HepG2 (cell line): ENCODE results near the gene TCF12. TPM values are rescaled to one million over a fixed set of nuclear protein-coding genes. Genes with fewer than 3 reads are reported as not detected.

ENCODE experiments used
- ATAC-seq: fragments of 200-7000 bp; cut with Tn5 transposase; 3 replicates; pipeline ENCODE4 v1.9.1; 2020; ENCODE audit warnings: mild to moderate bottlenecking, moderate library complexity
- BruUV-seq: library from RNA; stranded (reverse); fragments of 400-500 nt; replicated peaks from 2 replicates; lab custom pipeline; 2021; lab: Mats Ljungman, UMichigan
- CTCF ChIA-PET: fragments of 300-600 bp; formaldehyde crosslinking; extraction: SDS; loops from one replicate; lab custom pipeline; 2021; ENCODE audit warnings: low total read pairs, inconsistent platforms, low intra/inter-chr PET ratio; lab: Yijun Ruan, JAX
- POLR2A ChIA-PET: fragments of 350-600 bp; sonication (Branson Sonifier 250); formaldehyde crosslinking; loops from one replicate; lab custom pipeline; 2020; ENCODE audit warnings: antibody characterized with exemption, inconsistent platforms; lab: Yijun Ruan, JAX
- DNase-seq: peaks from one replicate; pipeline ENCODE4 v3.0.0-alpha.2; 2015; ENCODE audit warnings: low spot score
- FAIRE-seq: peaks from 3 replicates; lab custom pipeline; 2011; peaks lifted over from hg19 to GRCh38; lab: Jason Lieb, UNC
- H2AFZ ChIP-seq: one replicate; pipeline ENCODE4 v1.6.1; 2011; ENCODE audit warnings: low read length, inconsistent platforms
- H3K27ac ChIP-seq: fragments of 300-600 bp; 3 replicates; pipeline ENCODE4 v1.8.0; 2011; ENCODE audit warnings: mixed run types, mild to moderate bottlenecking, mixed read lengths, low read length, inconsistent platforms; ENCODE audit not compliant: insufficient read depth; ENCODE audit errors: extremely low read length
- H3K27me3 ChIP-seq, 2 experiments: fragments of 200-600 bp in 1 of 2; 2 replicates in 1 of 2; 3 replicates in 1 of 2; pipeline versions ENCODE4 v1.6.0 to v1.8.0; 2011; ENCODE audit warnings: low read length in 2 of 2, mild to moderate bottlenecking in 2 of 2, moderate library complexity in 2 of 2, inconsistent platforms in 1 of 2; ENCODE audit not compliant: insufficient read depth in 2 of 2, control insufficient read depth in 1 of 2
- H3K36me3 ChIP-seq, 2 experiments: fragments of 200-600 bp in 1 of 2; replicated peaks in 1 of 2; 2 replicates in 1 of 2; 3 replicates in 1 of 2; pipeline versions ENCODE4 v1.5.1 to v1.8.0; 2011; ENCODE audit warnings: low read length in 2 of 2, inconsistent platforms in 1 of 2; ENCODE audit not compliant: insufficient read depth in 2 of 2, control insufficient read depth in 1 of 2
- H3K4me1 ChIP-seq: 2 replicates; pipeline ENCODE4 v1.5.1; 2012; ENCODE audit warnings: low read length, inconsistent platforms; ENCODE audit not compliant: insufficient read depth
- H3K4me2 ChIP-seq: 2 replicates; pipeline ENCODE4 v1.6.0; 2011; ENCODE audit warnings: low read depth, low read length, inconsistent platforms
- H3K4me3 ChIP-seq, 3 experiments: fragments of 200-600 bp in 1 of 3; sonication (generic), shearing (Covaris generic) in 1 of 3; replicated peaks in 1 of 3; 2 replicates each; pipeline ENCODE4 v1.5.1; 2011 to 2016; ENCODE audit warnings: low read length in 3 of 3, inconsistent platforms in 2 of 3, low read depth in 2 of 3, mild to moderate bottlenecking in 2 of 3, control low read depth in 1 of 3, mixed read lengths in 1 of 3; ENCODE audit not compliant: insufficient read depth in 1 of 3
- H3K79me2 ChIP-seq: one replicate; pipeline ENCODE4 v1.6.1; 2011; ENCODE audit warnings: low read length, inconsistent platforms; ENCODE audit not compliant: insufficient read depth
- H3K9ac ChIP-seq: 2 replicates; pipeline ENCODE4 v1.6.0; 2011; ENCODE audit warnings: mild to moderate bottlenecking, low read depth, low read length, inconsistent platforms; ENCODE audit not compliant: insufficient read depth
- H3K9me3 ChIP-seq: 2 replicates; pipeline ENCODE4 v1.5.1; 2012; ENCODE audit warnings: mild to moderate bottlenecking, low read length
- H4K20me1 ChIP-seq: 2 replicates; pipeline ENCODE4 v1.6.0; 2011; ENCODE audit warnings: inconsistent platforms, mild to moderate bottlenecking, low read length, moderate library complexity; ENCODE audit not compliant: insufficient read depth
- BRCA1 ChIP-seq: sonication (generic); formaldehyde crosslinking; IDR thresholded peaks from 2 replicates; pipeline ENCODE4 v1.4.0; 2020; ENCODE audit warnings: missing genetic modification reagents
- HDAC6 ChIP-seq: fragments of 200-600 bp; sonication (generic); IDR thresholded peaks from 2 replicates; pipeline ENCODE4 v1.7.0; 2017; ENCODE audit warnings: mild to moderate bottlenecking, antibody characterized with exemption, low read length, low read depth
- JUND ChIP-seq: sonication (generic); formaldehyde crosslinking; IDR thresholded peaks from 2 replicates; pipeline ENCODE4 v1.8.0; 2022; ENCODE audit warnings: mild to moderate bottlenecking, missing genetic modification reagents
- MED13 ChIP-seq: sonication (generic); formaldehyde crosslinking; IDR thresholded peaks from 2 replicates; pipeline ENCODE4 v1.5.0; 2020; ENCODE audit warnings: missing genetic modification reagents
- NPAS2 ChIP-seq: sonication (generic); formaldehyde crosslinking; IDR thresholded peaks from 2 replicates; pipeline ENCODE4 v1.8.0; 2022; ENCODE audit warnings: mild to moderate bottlenecking, missing genetic modification reagents, borderline replicate concordance
- POLR2AphosphoS2 ChIP-seq: IDR thresholded peaks from 2 replicates; pipeline ENCODE4 v1.6.1; 2011; ENCODE audit warnings: low read depth, low read length, improper control_type of control experiment
- RBAK ChIP-seq: sonication (generic); formaldehyde crosslinking; IDR thresholded peaks from 2 replicates; pipeline ENCODE4 v1.5.1; 2020; ENCODE audit warnings: mild to moderate bottlenecking, missing genetic modification reagents
- RFX5 ChIP-seq: IDR thresholded peaks from 2 replicates; pipeline ENCODE4 v1.6.1; 2011; ENCODE audit warnings: low read depth, low read length, improper control_type of control experiment
- ZBTB3 ChIP-seq: sonication (generic); formaldehyde crosslinking; IDR thresholded peaks from 2 replicates; pipeline ENCODE4 v1.4.0; 2020; ENCODE audit warnings: low read depth, mild to moderate bottlenecking, moderate library complexity, missing genetic modification reagents, borderline replicate concordance
- ZBTB7B ChIP-seq: sonication (generic); formaldehyde crosslinking; IDR thresholded peaks from 2 replicates; pipeline ENCODE4 v1.4.0; 2020; ENCODE audit warnings: missing genetic modification reagents
- ZNF121 ChIP-seq: sonication (generic); formaldehyde crosslinking; IDR thresholded peaks from 2 replicates; pipeline ENCODE4 v1.5.0; 2020; ENCODE audit warnings: mild to moderate bottlenecking, missing genetic modification reagents
- ZNF20 ChIP-seq: sonication (generic); formaldehyde crosslinking; IDR thresholded peaks from 2 replicates; pipeline ENCODE4 v1.4.0; 2020; ENCODE audit warnings: mild to moderate bottlenecking, moderate library complexity, missing genetic modification reagents
- ZNF564 ChIP-seq: sonication (generic); formaldehyde crosslinking; IDR thresholded peaks from 2 replicates; pipeline ENCODE4 v1.8.1; 2023; ENCODE audit warnings: mild to moderate bottlenecking, missing genetic modification reagents
- ZNF768 ChIP-seq: sonication (generic); formaldehyde crosslinking; IDR thresholded peaks from 2 replicates; pipeline ENCODE4 v1.4.0; 2020; ENCODE audit warnings: missing genetic modification reagents
- in situ Hi-C: cut with HindIII; loops from 2 replicates; pipeline ENCODE4 v1.10.0; 2017; ENCODE audit warnings: low pct_unique_long_range_greater_than_20kb; ENCODE audit not compliant: extremely low pct_ligation_motif_present
- intact Hi-C: fragments of 100-400 bp; cut with micrococcal nuclease; formaldehyde crosslinking; loops from one replicate; pipeline ENCODE4 v1.10.0; 2022; ENCODE audit not compliant: unreplicated experiment
- polyA plus RNA-seq, 8 experiments: library from polyadenylated mRNA; depleted of rRNA in 3 of 8; stranded (reverse) in 7 of 8; unstranded in 1 of 8; fragments of >200 nt; fragmentation: Illumina TruSeq in 4 of 8; extraction: Trizol in 4 of 8; gene quantifications; 2 replicates each; pipeline versions ENCODE4 v1.2.1 to v1.2.3, GENCODE V29; 2011 to 2016; ENCODE audit warnings: low read depth in 4 of 8, missing spikeins in 1 of 8, mixed read lengths in 1 of 8; ENCODE audit not compliant: insufficient read depth in 1 of 8
- total RNA-seq, 5 experiments: library from RNA; depleted of rRNA; stranded (reverse); fragments of >200 nt; fragmentation: Illumina TruSeq; extraction: Trizol; gene quantifications; 2 replicates each; pipeline ENCODE4 v1.2.3, GENCODE V29; 2016; ENCODE audit warnings: low read depth in 1 of 5
- TF ChIP-seq, protein P1 (sequence below): sonication (generic); formaldehyde crosslinking; IDR thresholded peaks from 2 replicates; pipeline ENCODE4 v1.8.1; 2023; ENCODE audit warnings: mild to moderate bottlenecking, missing genetic modification reagents
- TF ChIP-seq, protein P2 (sequence below): sonication (generic); formaldehyde crosslinking; conservative IDR thresholded peaks from 2 replicates; pipeline ENCODE4 v1.8.0; 2022; ENCODE audit warnings: missing genetic modification reagents
- TF ChIP-seq, protein P3 (sequence below): sonication (generic); formaldehyde crosslinking; IDR thresholded peaks from 2 replicates; pipeline ENCODE4 v1.5.0; 2020; ENCODE audit warnings: mild to moderate bottlenecking, missing genetic modification reagents, moderate library complexity
- TF ChIP-seq, protein P4 (sequence below), 2 experiments: fragments of 450-650 bp in 1 of 2; sonication (generic) in 1 of 2; formaldehyde crosslinking; IDR thresholded peaks; 2 replicates each; pipeline versions ENCODE4 v1.5.0 to v1.8.0; 2020 to 2022; ENCODE audit warnings: mild to moderate bottlenecking in 1 of 2, missing genetic modification reagents in 1 of 2

Gene TCF12
- total and polyA plus RNA-seq, 2 of the 13 experiments (the other 11 are each of a cell fraction or from before 2014, with no cell fraction given): 48.6 to 51.1 TPM

DNA sequence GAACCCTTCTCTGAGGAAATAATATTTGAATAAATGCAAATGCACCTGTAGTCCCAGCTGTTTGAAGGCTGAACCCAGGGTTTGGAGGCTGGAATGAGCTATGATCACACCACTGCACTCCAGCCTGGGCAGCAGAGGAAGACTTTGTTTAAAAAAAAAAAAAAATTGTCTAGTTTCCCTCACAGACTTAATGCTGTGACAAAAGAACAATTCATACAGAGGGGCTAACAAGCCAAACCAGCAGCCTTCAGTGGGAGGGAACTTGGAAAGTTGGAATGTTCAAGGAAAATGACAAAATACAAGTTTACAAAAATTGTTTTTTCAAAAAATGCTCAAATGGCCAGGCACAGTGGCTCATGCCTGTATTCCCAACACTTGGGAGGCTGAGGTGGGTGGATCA is 229.8 kb downstream of the TCF12 start:
- H3K4me2 ChIP-seq: no peak overlapping the region
- H3K9ac ChIP-seq: no peak overlapping the region
- peaks cover 0 to 6% of the 10 kb centered on the region in 2 experiments; a peak in 3 of 5 replicates for H3K36me3 ChIP-seq
- no peak overlapping the region for H2AFZ ChIP-seq
- TF ChIP-seq HDAC6 (no peak), MED13 (no peak), ZNF20 (CRISPR knock-in tag) (no peak), RBAK (no peak), ZBTB3 (CRISPR knock-in tag) (no peak), POLR2AphosphoS2 (no peak), NPAS2 (CRISPR knock-in tag) (no peak), JUND (CRISPR knock-in tag) (no peak), ZNF768 (CRISPR knock-in tag) (no peak), ZNF121 (no peak), ZBTB7B (CRISPR knock-in tag) (no peak), BRCA1 (CRISPR knock-in tag) (no peak), RFX5 (no peak), ZNF564 (CRISPR knock-in tag) (no peak)
- TF ChIP-seq, protein P1, sequence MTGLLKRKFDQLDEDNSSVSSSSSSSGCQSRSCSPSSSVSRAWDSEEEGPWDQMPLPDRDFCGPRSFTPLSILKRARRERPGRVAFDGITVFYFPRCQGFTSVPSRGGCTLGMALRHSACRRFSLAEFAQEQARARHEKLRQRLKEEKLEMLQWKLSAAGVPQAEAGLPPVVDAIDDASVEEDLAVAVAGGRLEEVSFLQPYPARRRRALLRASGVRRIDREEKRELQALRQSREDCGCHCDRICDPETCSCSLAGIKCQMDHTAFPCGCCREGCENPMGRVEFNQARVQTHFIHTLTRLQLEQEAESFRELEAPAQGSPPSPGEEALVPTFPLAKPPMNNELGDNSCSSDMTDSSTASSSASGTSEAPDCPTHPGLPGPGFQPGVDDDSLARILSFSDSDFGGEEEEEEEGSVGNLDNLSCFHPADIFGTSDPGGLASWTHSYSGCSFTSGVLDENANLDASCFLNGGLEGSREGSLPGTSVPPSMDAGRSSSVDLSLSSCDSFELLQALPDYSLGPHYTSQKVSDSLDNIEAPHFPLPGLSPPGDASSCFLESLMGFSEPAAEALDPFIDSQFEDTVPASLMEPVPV (CRISPR knock-in tag): no peak
- TF ChIP-seq, protein P2, sequence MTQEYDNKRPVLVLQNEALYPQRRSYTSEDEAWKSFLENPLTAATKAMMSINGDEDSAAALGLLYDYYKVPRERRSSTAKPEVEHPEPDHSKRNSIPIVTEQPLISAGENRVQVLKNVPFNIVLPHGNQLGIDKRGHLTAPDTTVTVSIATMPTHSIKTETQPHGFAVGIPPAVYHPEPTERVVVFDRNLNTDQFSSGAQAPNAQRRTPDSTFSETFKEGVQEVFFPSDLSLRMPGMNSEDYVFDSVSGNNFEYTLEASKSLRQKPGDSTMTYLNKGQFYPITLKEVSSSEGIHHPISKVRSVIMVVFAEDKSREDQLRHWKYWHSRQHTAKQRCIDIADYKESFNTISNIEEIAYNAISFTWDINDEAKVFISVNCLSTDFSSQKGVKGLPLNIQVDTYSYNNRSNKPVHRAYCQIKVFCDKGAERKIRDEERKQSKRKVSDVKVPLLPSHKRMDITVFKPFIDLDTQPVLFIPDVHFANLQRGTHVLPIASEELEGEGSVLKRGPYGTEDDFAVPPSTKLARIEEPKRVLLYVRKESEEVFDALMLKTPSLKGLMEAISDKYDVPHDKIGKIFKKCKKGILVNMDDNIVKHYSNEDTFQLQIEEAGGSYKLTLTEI (CRISPR knock-in tag): no peak
- TF ChIP-seq, protein P3, sequence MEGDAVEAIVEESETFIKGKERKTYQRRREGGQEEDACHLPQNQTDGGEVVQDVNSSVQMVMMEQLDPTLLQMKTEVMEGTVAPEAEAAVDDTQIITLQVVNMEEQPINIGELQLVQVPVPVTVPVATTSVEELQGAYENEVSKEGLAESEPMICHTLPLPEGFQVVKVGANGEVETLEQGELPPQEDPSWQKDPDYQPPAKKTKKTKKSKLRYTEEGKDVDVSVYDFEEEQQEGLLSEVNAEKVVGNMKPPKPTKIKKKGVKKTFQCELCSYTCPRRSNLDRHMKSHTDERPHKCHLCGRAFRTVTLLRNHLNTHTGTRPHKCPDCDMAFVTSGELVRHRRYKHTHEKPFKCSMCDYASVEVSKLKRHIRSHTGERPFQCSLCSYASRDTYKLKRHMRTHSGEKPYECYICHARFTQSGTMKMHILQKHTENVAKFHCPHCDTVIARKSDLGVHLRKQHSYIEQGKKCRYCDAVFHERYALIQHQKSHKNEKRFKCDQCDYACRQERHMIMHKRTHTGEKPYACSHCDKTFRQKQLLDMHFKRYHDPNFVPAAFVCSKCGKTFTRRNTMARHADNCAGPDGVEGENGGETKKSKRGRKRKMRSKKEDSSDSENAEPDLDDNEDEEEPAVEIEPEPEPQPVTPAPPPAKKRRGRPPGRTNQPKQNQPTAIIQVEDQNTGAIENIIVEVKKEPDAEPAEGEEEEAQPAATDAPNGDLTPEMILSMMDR (CRISPR knock-in tag): no peak
- TF ChIP-seq, protein P4, sequence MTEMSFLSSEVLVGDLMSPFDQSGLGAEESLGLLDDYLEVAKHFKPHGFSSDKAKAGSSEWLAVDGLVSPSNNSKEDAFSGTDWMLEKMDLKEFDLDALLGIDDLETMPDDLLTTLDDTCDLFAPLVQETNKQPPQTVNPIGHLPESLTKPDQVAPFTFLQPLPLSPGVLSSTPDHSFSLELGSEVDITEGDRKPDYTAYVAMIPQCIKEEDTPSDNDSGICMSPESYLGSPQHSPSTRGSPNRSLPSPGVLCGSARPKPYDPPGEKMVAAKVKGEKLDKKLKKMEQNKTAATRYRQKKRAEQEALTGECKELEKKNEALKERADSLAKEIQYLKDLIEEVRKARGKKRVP (CRISPR knock-in tag; IDR thresholded peaks at IDR 0.05): no peak
- FAIRE-seq (no peak), ATAC-seq (no peak), DNase-seq (no peak)
- H3K4me3 ChIP-seq: no peak overlapping the region
- no peak overlapping the region for H3K27ac ChIP-seq
- ChIA-PET CTCF (no interaction called here), POLR2A (no interaction called here)
- no TSS peak for BruUV-seq
- H3K27me3 ChIP-seq: no peaks in the 10 kb centered on the region
- intact Hi-C loops (loop anchor here (10.0 kb wide), 1 partner anchor 187 kb away; no protein-coding TSS in a partner anchor), in situ Hi-C loops (loop anchor here (5.0 kb wide), 1 partner anchor 159 kb away; no protein-coding TSS in a partner anchor)
- no peaks in the 10 kb centered on the region for H4K20me1 ChIP-seq
- H3K9me3 ChIP-seq: peaks cover 9% of the 10 kb centered on the region; the same call in 1 of the 2 replicates
- H3K4me1 ChIP-seq: peaks cover 8% of the 10 kb centered on the region; the same call in 1 of the 2 replicates
- no peaks in the 10 kb centered on the region for H3K79me2 ChIP-seq
